CD8-positive, alpha-beta memory T cell (primary cell): Measurements from ENCODE around the gene TRMU. TPM values are rescaled to one million over a fixed set of nuclear protein-coding genes. Genes with fewer than 3 reads are reported as not detected.

Experiments used
- CTCF ChIA-PET: fragments of 350-600 bp; sonication (Branson Sonifier 250); formaldehyde crosslinking; loops from one replicate; lab custom pipeline; 2021; ENCODE audit warnings: antibody characterized with exemption; lab: Charles Lee
- POLR2A ChIA-PET: fragments of 350-600 bp; sonication (Branson Sonifier 250); formaldehyde crosslinking; loops from one replicate; lab custom pipeline; 2021; ENCODE audit warnings: antibody characterized with exemption; lab: Charles Lee
- DNase-seq, 5 donors: peaks; one replicate each; pipeline versions ENCODE4 v3.0.0 to v3.0.0-alpha.2; 2020 to 2022; ENCODE audit warnings: mixed read lengths in 1 of 5
- H3K27ac ChIP-seq: one replicate; pipeline ENCODE4 v1.7.0; 2013; ENCODE audit warnings: low read depth, mild to moderate bottlenecking, low read length, moderate library complexity
- H3K27me3 ChIP-seq: 2 replicates; pipeline ENCODE4 v1.7.0; 2013; ENCODE audit warnings: low read length, mild to moderate bottlenecking; ENCODE audit not compliant: insufficient read depth, poor library complexity, severe bottlenecking
- H3K36me3 ChIP-seq: 2 replicates; pipeline ENCODE4 v1.7.0; 2013; ENCODE audit warnings: mild to moderate bottlenecking, low read length, moderate library complexity; ENCODE audit not compliant: insufficient read depth
- H3K4me1 ChIP-seq: 2 replicates; pipeline ENCODE4 v1.7.0; 2013; ENCODE audit warnings: mild to moderate bottlenecking, low read length, moderate library complexity; ENCODE audit not compliant: insufficient read depth
- H3K4me3 ChIP-seq: 2 replicates; pipeline ENCODE4 v1.7.0; 2013; ENCODE audit warnings: mild to moderate bottlenecking, low read length
- H3K9me3 ChIP-seq: 2 replicates; pipeline ENCODE4 v1.7.0; 2013; ENCODE audit warnings: mild to moderate bottlenecking, low read length
- H3K27ac Mint-ChIP-seq, 8 donors: one replicate each; pipeline ENCODE4 v1.8.0; 2020 to 2021; ENCODE audit warnings: mixed read lengths in 8 of 8, mild to moderate bottlenecking in 6 of 8, inconsistent platforms in 3 of 8, moderate library complexity in 3 of 8
- H3K27me3 Mint-ChIP-seq, 2 donors: one replicate each; pipeline ENCODE4 v1.8.0; 2020 to 2021; ENCODE audit warnings: mixed read lengths in 2 of 2, mild to moderate bottlenecking in 1 of 2, moderate library complexity in 1 of 2
- H3K36me3 Mint-ChIP-seq, 3 donors: one replicate each; pipeline ENCODE4 v1.8.0; 2020 to 2021; ENCODE audit warnings: mixed read lengths in 3 of 3, inconsistent platforms in 1 of 3, mild to moderate bottlenecking in 1 of 3
- H3K4me1 Mint-ChIP-seq, 3 donors: one replicate each; pipeline ENCODE4 v1.8.0; 2020 to 2021; ENCODE audit warnings: mixed read lengths in 3 of 3, inconsistent platforms in 1 of 3, mild to moderate bottlenecking in 1 of 3
- H3K4me3 Mint-ChIP-seq, 7 donors: one replicate each; pipeline ENCODE4 v1.8.0; 2020 to 2021; ENCODE audit warnings: mixed read lengths in 7 of 7, mild to moderate bottlenecking in 6 of 7, moderate library complexity in 4 of 7, inconsistent platforms in 2 of 7
- H3K9me3 Mint-ChIP-seq, 5 donors: one replicate each; pipeline ENCODE4 v1.8.0; 2020 to 2022; ENCODE audit warnings: mixed read lengths in 5 of 5, mild to moderate bottlenecking in 3 of 5, moderate library complexity in 2 of 5, inconsistent platforms in 1 of 5
- polyA plus RNA-seq: library from polyadenylated mRNA; unstranded; fragments of 300-500 nt; fragmentation: Illumina TruSeq; gene quantifications from one replicate; pipeline ENCODE4 v1.2.3, GENCODE V29; 2021
- total RNA-seq, 2 experiments: library from RNA; stranded (reverse); gene quantifications; one replicate each; pipeline ENCODE4 v1.2.3, GENCODE V29; 2021

TRMU gene
- total and polyA plus RNA-seq, 3 experiments from 2014 or later = 13.3 to 69.5 (median 68.9) TPM

- H3K4me3 ChIP-seq = no peak overlapping the region
- no peaks in the 10 kb centered on the region for H3K9me3 ChIP-seq
- ChIA-PET POLR2A (no interaction called here), CTCF (no interaction called here)
- Mint-ChIP-seq H3K9me3 (no peaks in the 10 kb centered on the region), H3K27ac (peak overlapping the region in 4 of 8 donors; percentile 40 to 75 (median 54)), H3K27me3 (peaks cover 0 to 3% of the 10 kb centered on the region in 2 donors), H3K36me3 (peaks cover 0 to 10% (median 0%) of the 10 kb centered on the region in 3 donors), H3K4me3 (no peak overlapping the region), H3K4me1 (peaks cover 0 to 3% (median 3%) of the 10 kb centered on the region in 3 donors)
- H3K27ac ChIP-seq = no peak overlapping the region
- H3K27me3 ChIP-seq = no peaks in the 10 kb centered on the region
- no peaks in the 10 kb centered on the region for H3K4me1 ChIP-seq
- H3K36me3 ChIP-seq = no peaks in the 10 kb centered on the region
- no peak for DNase-seq
Measured at GRCh38 chr22:46362203-46362933, 26.9 kb downstream of the TRMU start.

- Mint-ChIP-seq H3K36me3 (peaks cover 0 to 7% (median 0%) of the 10 kb centered on the region in 3 donors), H3K27me3 (peaks cover 0 to 3% of the 10 kb centered on the region in 2 donors), H3K4me1 (peaks cover 4 to 8% (median 8%) of the 10 kb centered on the region in 3 donors), H3K4me3 (no peak overlapping the region), H3K9me3 (no peaks in the 10 kb centered on the region), H3K27ac (no peak overlapping the region)
- H3K36me3 ChIP-seq = no peaks in the 10 kb centered on the region
- POLR2A ChIA-PET = no interaction called here
- H3K27ac ChIP-seq = no peak overlapping the region
- no peak overlapping the region for H3K4me3 ChIP-seq
- no peaks in the 10 kb centered on the region for H3K4me1 ChIP-seq
- H3K27me3 ChIP-seq = no peaks in the 10 kb centered on the region
- DNase-seq = no peak
- CTCF ChIA-PET = no interaction called here
- H3K9me3 ChIP-seq = no peaks in the 10 kb centered on the region
Measured at GRCh38 chr22:46362934-46363515, 27.5 kb downstream of the TRMU start.

GRCh38 chr22:46363611-46364321, 28.3 kb downstream of the TRMU start:
- H3K9me3 Mint-ChIP-seq = no peaks in the 10 kb centered on the region
- no peak overlapping the region for H3K4me3 Mint-ChIP-seq
- Histone ChIP-seq H3K4me1 (no peaks in the 10 kb centered on the region), H3K27ac (no peak overlapping the region), H3K9me3 (no peaks in the 10 kb centered on the region), H3K4me3 (no peak overlapping the region), H3K27me3 (no peaks in the 10 kb centered on the region), H3K36me3 (no peaks in the 10 kb centered on the region)
- peaks cover 0 to 3% of the 10 kb centered on the region in 2 donors for H3K27me3 Mint-ChIP-seq
- peaks cover 0 to 2% (median 0%) of the 10 kb centered on the region in 3 donors for H3K36me3 Mint-ChIP-seq
- DNase-seq = no peak
- ChIA-PET POLR2A (no interaction called here), CTCF (no interaction called here)
- H3K27ac Mint-ChIP-seq = peak overlapping the region in 1 of 8 donors; percentile 74
- H3K4me1 Mint-ChIP-seq = peaks cover 4 to 13% (median 8%) of the 10 kb centered on the region in 3 donors

DNA sequence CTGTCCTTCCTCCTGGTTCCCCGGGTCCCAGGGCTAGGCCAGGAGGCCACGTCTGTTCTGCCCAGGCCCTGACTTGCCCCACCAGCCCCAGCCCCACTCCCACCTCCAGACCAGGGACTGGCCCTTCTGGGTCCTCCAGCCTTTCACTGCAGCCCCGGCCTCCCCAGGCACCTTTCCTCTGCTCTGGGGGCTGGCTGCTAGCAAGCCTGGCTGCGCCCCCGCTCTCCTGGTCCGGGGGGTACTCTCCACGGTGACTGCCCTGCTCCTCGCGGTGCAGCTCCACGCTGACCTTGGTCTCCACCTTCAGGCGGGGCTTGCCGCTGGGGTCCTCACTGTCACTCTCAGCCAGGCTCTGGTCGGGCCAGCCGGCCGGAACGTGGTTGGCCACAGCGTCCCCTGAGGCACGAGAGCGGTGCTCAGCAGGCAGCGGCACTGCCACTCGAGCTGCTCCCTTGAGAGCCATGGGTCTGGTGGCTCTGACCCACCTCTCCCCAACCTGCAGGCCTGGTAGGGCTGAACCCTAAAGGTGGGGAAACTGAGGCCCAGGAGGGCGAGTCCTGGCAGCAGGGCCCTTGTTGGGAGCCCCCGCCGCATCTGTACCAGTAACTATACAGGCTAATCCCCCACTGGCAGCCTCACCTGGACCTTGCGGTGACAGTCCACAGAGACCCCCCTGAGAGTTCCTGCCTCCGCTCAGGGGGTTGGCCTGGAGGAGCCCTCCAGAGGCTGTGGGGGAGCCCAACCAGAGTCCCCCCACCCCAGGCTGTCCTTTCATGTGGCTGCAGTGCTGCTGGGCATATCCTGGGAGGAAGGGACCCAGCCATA, 29.0 kb downstream of the TRMU start:
- CTCF ChIA-PET = no interaction called here
- DNase-seq = no peak
- Mint-ChIP-seq H3K27me3 (peaks cover 0 to 3% of the 10 kb centered on the region in 2 donors), H3K4me3 (no peak overlapping the region), H3K4me1 (peaks cover 4 to 13% (median 8%) of the 10 kb centered on the region in 3 donors), H3K36me3 (no peaks in the 10 kb centered on the region), H3K9me3 (no peaks in the 10 kb centered on the region), H3K27ac (no peak overlapping the region)
- no peaks in the 10 kb centered on the region for H3K27me3 ChIP-seq
- no peaks in the 10 kb centered on the region for H3K36me3 ChIP-seq
- no peak overlapping the region for H3K4me3 ChIP-seq
- H3K4me1 ChIP-seq = peaks cover under 1% of the 10 kb centered on the region
- H3K9me3 ChIP-seq = no peaks in the 10 kb centered on the region
- H3K27ac ChIP-seq = no peak overlapping the region
- POLR2A ChIA-PET = no interaction called here

GRCh38 chr22:46365166-46365624, 29.7 kb downstream of the TRMU start:
- Mint-ChIP-seq H3K36me3 (no peaks in the 10 kb centered on the region), H3K4me1 (peaks cover 10 to 19% (median 13%) of the 10 kb centered on the region in 3 donors), H3K4me3 (no peak overlapping the region), H3K27ac (peak overlapping the region in 1 of 8 donors; percentile 19), H3K9me3 (no peaks in the 10 kb centered on the region), H3K27me3 (peaks cover 0 to 7% of the 10 kb centered on the region in 2 donors)
- no peak for DNase-seq
- Histone ChIP-seq H3K9me3 (no peaks in the 10 kb centered on the region), H3K4me3 (no peak overlapping the region), H3K4me1 (peaks cover 7% of the 10 kb centered on the region), H3K36me3 (no peaks in the 10 kb centered on the region), H3K27ac (no peak overlapping the region), H3K27me3 (no peaks in the 10 kb centered on the region)
- ChIA-PET POLR2A (no interaction called here), CTCF (no interaction called here)

GRCh38 chr22:46366327-46366731, 30.8 kb downstream of the TRMU start:
- H3K9me3 ChIP-seq = no peaks in the 10 kb centered on the region
- H3K4me1 Mint-ChIP-seq = peaks cover 21 to 30% (median 24%) of the 10 kb centered on the region in 3 donors
- ChIA-PET POLR2A (no interaction called here), CTCF (interaction anchor here (2.7 to 3.1 kb wide), 2 partner anchors 9 to 176 kb away, joined by 18 to 46 read pairs; no protein-coding TSS in a partner anchor)
- no peak overlapping the region for H3K27ac Mint-ChIP-seq
- H3K36me3 Mint-ChIP-seq = no peaks in the 10 kb centered on the region
- H3K4me3 ChIP-seq = no peak overlapping the region
- H3K4me3 Mint-ChIP-seq = peak overlapping the region in 3 of 7 donors; percentile 67 to 83 (median 81)
- no peak for DNase-seq
- H3K4me1 ChIP-seq = peaks cover 19% of the 10 kb centered on the region
- H3K36me3 ChIP-seq = no peaks in the 10 kb centered on the region
- peaks cover 0 to 10% of the 10 kb centered on the region in 2 donors for H3K27me3 Mint-ChIP-seq
- no peaks in the 10 kb centered on the region for H3K27me3 ChIP-seq
- no peak overlapping the region for H3K27ac ChIP-seq
- H3K9me3 Mint-ChIP-seq = no peaks in the 10 kb centered on the region

DNA sequence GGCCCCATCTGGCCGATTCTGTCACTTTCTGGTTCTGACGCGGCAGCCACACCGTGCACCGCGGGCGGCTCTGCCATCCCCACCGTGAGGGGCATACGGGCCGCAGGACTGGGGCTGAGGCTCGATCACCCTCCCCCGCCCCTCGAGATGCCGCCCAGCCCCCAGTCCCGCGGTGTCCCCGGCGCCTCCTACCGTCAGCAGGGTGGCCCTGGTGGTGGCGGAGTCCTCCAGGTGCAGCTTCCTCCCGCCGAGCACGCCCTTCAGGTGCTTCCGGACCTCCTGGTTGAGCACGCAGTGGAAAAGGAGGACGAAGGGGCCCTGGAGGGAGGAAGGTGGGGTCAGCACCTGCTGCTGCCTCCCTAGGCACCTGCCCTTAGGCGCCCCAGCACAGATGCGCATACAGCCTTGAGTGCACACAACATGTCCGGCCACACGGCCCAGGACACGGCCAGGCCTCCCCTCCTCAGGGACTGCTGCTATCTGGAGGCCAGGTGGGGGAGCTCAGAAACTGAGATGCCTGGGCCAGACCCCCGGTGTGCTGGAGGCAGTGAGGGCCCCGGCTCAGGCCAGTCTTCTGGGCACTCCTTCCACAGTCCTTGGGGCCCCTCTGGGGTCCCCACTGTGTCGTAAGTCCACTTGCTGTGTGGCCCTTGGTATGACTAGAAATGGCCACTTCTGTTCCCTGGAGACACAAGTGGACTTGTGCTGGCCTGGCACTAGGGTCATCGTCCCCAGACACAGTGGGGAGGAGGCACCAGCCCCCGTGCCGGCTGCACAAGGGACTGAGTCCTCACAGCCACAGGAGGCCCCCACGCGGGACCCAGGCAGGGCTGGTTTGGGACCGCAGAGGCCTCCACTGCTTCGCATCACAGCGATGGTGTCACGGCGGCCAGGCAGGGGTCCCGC, 31.5 kb downstream of the TRMU start:
- Mint-ChIP-seq H3K36me3 (no peaks in the 10 kb centered on the region), H3K27ac (peak overlapping the region in 3 of 8 donors; percentile 53 to 90 (median 81)), H3K4me1 (peaks cover 28 to 37% (median 32%) of the 10 kb centered on the region in 3 donors), H3K4me3 (peak overlapping the region in 6 of 7 donors; percentile 11 to 83 (median 60)), H3K9me3 (no peaks in the 10 kb centered on the region), H3K27me3 (peaks cover 0 to 10% of the 10 kb centered on the region in 2 donors)
- no peak overlapping the region for H3K27ac ChIP-seq
- CTCF ChIA-PET = interaction anchor here (0.9 to 3.1 kb wide), 20 partner anchors 10 to 181 kb away, joined by 3 to 46 read pairs (median 5); no protein-coding TSS in a partner anchor
- POLR2A ChIA-PET = no interaction called here
- peak in 1 of 5 donors; percentile 52 for DNase-seq
- no peaks in the 10 kb centered on the region for H3K36me3 ChIP-seq
- H3K4me3 ChIP-seq = no peak overlapping the region
- H3K4me1 ChIP-seq = peaks cover 26% of the 10 kb centered on the region
- no peaks in the 10 kb centered on the region for H3K27me3 ChIP-seq
- H3K9me3 ChIP-seq = no peaks in the 10 kb centered on the region
